Astrocyte (in vitro differentiated cells and primary cell): ENCODE results near the gene SGCD. TPM values are rescaled to one million over a fixed set of nuclear protein-coding genes. Genes with fewer than 3 reads are reported as not detected.

ENCODE experiments used
- DNase-seq: peaks from one replicate; pipeline ENCODE4 v3.0.0-alpha.2; 2010; ENCODE audit warnings: low read depth
- FAIRE-seq: peaks from 2 replicates; lab custom pipeline; 2011; peaks lifted over from hg19 to GRCh38; lab: Jason Lieb, UNC
- H2AFZ ChIP-seq: 2 replicates; pipeline ENCODE4 v1.6.0; 2012; ENCODE audit warnings: low read depth, low read length, inconsistent platforms
- H3K27ac ChIP-seq: 2 replicates; pipeline ENCODE4 v1.5.1; 2011; ENCODE audit warnings: low read depth, low read length, inconsistent platforms
- H3K27me3 ChIP-seq: 2 replicates; pipeline ENCODE4 v1.6.0; 2011; ENCODE audit warnings: low read length, inconsistent platforms; ENCODE audit not compliant: insufficient read depth
- H3K36me3 ChIP-seq: 2 replicates; pipeline ENCODE4 v1.5.1; 2011; ENCODE audit warnings: low read length, inconsistent platforms; ENCODE audit not compliant: insufficient read depth
- H3K4me1 ChIP-seq: 2 replicates; pipeline ENCODE4 v1.5.1; 2011; ENCODE audit warnings: low read length, inconsistent platforms; ENCODE audit not compliant: insufficient read depth
- H3K4me2 ChIP-seq: 2 replicates; pipeline ENCODE4 v1.6.0; 2012; ENCODE audit warnings: low read length, inconsistent platforms
- H3K4me3 ChIP-seq: 2 replicates; pipeline ENCODE4 v1.5.1; 2011; ENCODE audit warnings: low read depth, mild to moderate bottlenecking, low read length, inconsistent platforms; ENCODE audit not compliant: insufficient read depth
- H3K79me2 ChIP-seq: 2 replicates; pipeline ENCODE4 v1.6.0; 2012; ENCODE audit warnings: mild to moderate bottlenecking, low read length, inconsistent platforms; ENCODE audit not compliant: insufficient read depth
- H3K9ac ChIP-seq: 2 replicates; pipeline ENCODE4 v1.6.0; 2012; ENCODE audit warnings: mild to moderate bottlenecking, low read length, inconsistent platforms
- H3K9me3 ChIP-seq: 2 replicates; pipeline ENCODE4 v1.5.1; 2012; ENCODE audit warnings: low read depth, mild to moderate bottlenecking, low read length, inconsistent platforms; ENCODE audit not compliant: insufficient read depth
- H4K20me1 ChIP-seq: 2 replicates; pipeline ENCODE4 v1.6.0; 2012; ENCODE audit warnings: low read length, inconsistent platforms; ENCODE audit not compliant: insufficient read depth
- H3K27ac Mint-ChIP-seq: one replicate; pipeline ENCODE4 v1.8.0; 2021; ENCODE audit warnings: mild to moderate bottlenecking, mixed read lengths; ENCODE audit not compliant: unreplicated experiment
- H3K27me3 Mint-ChIP-seq: one replicate; pipeline ENCODE4 v1.8.0; 2021; ENCODE audit warnings: low read depth, mixed read lengths; ENCODE audit not compliant: unreplicated experiment
- H3K36me3 Mint-ChIP-seq: one replicate; pipeline ENCODE4 v1.8.0; 2021; ENCODE audit warnings: low read depth, mixed read lengths; ENCODE audit not compliant: unreplicated experiment
- H3K4me1 Mint-ChIP-seq: one replicate; pipeline ENCODE4 v1.8.0; 2021; ENCODE audit warnings: low read depth, mixed read lengths; ENCODE audit not compliant: unreplicated experiment
- H3K4me3 Mint-ChIP-seq: one replicate; pipeline ENCODE4 v1.8.0; 2021; ENCODE audit warnings: mild to moderate bottlenecking, moderate library complexity, mixed read lengths; ENCODE audit not compliant: unreplicated experiment
- H3K9me3 Mint-ChIP-seq: one replicate; pipeline ENCODE4 v1.8.0; 2021; ENCODE audit warnings: mild to moderate bottlenecking, mixed read lengths; ENCODE audit not compliant: unreplicated experiment
- EZH2 ChIP-seq: IDR thresholded peaks from 2 replicates; pipeline ENCODE4 v1.6.1; 2012; ENCODE audit warnings: mild to moderate bottlenecking, low read length, inconsistent platforms; ENCODE audit not compliant: insufficient read depth
- total RNA-seq: library from RNA; stranded (reverse); gene quantifications from 2 replicates; pipeline ENCODE4 v1.2.1, GENCODE V29; 2021
- TF ChIP-seq, protein P1 (sequence below): IDR thresholded peaks from 2 replicates; pipeline ENCODE4 v1.5.1; 2011; ENCODE audit warnings: low read depth, mild to moderate bottlenecking, inconsistent platforms, low read length, moderate library complexity; ENCODE audit not compliant: insufficient read depth

The SGCD gene
- total RNA-seq, 1 donor from 2014 or later, result 2.9 TPM

DNA sequence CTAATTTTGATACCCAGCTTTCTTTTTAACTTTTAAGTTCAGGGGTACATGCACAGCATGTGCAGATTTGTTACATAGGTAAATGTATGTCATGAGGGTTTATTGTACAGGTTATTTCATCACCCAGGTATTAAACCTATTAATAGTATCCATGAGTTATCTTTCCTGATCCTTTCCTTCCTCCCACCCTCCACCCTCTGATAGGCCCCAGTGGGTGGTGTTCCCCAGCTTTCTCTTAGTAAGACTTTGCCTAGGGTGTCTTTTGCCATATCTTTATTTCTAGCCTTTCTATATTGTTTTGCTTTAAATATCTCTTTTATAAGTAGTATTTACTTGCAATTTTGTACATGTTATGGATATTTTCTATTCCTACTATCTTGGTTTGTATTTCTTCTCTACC, 243.7 kb downstream of the SGCD start:
- no peak overlapping the region for H3K4me2 ChIP-seq
- H3K27me3 Mint-ChIP-seq, result no peaks in the 10 kb centered on the region
- no peak overlapping the region for H2AFZ ChIP-seq
- no peaks in the 10 kb centered on the region for H3K4me1 ChIP-seq
- no peaks in the 10 kb centered on the region for H3K9me3 Mint-ChIP-seq
- H3K4me3 Mint-ChIP-seq, result no peak overlapping the region
- DNase-seq, result no peak
- H3K79me2 ChIP-seq, result no peaks in the 10 kb centered on the region
- TF ChIP-seq, protein P1, sequence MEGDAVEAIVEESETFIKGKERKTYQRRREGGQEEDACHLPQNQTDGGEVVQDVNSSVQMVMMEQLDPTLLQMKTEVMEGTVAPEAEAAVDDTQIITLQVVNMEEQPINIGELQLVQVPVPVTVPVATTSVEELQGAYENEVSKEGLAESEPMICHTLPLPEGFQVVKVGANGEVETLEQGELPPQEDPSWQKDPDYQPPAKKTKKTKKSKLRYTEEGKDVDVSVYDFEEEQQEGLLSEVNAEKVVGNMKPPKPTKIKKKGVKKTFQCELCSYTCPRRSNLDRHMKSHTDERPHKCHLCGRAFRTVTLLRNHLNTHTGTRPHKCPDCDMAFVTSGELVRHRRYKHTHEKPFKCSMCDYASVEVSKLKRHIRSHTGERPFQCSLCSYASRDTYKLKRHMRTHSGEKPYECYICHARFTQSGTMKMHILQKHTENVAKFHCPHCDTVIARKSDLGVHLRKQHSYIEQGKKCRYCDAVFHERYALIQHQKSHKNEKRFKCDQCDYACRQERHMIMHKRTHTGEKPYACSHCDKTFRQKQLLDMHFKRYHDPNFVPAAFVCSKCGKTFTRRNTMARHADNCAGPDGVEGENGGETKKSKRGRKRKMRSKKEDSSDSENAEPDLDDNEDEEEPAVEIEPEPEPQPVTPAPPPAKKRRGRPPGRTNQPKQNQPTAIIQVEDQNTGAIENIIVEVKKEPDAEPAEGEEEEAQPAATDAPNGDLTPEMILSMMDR, result no peak
- no peak for TF ChIP-seq EZH2
- peaks cover 5% of the 10 kb centered on the region for H3K4me1 Mint-ChIP-seq
- no peak overlapping the region for H3K27ac Mint-ChIP-seq
- no peaks in the 10 kb centered on the region for H3K36me3 ChIP-seq
- H3K27me3 ChIP-seq, result no peaks in the 10 kb centered on the region
- no peak for FAIRE-seq
- H3K9me3 ChIP-seq, result no peaks in the 10 kb centered on the region
- no peaks in the 10 kb centered on the region for H4K20me1 ChIP-seq
- H3K27ac ChIP-seq, result no peak overlapping the region
- no peak overlapping the region for H3K9ac ChIP-seq
- no peaks in the 10 kb centered on the region for H3K36me3 Mint-ChIP-seq
- H3K4me3 ChIP-seq, result no peak overlapping the region

DNA sequence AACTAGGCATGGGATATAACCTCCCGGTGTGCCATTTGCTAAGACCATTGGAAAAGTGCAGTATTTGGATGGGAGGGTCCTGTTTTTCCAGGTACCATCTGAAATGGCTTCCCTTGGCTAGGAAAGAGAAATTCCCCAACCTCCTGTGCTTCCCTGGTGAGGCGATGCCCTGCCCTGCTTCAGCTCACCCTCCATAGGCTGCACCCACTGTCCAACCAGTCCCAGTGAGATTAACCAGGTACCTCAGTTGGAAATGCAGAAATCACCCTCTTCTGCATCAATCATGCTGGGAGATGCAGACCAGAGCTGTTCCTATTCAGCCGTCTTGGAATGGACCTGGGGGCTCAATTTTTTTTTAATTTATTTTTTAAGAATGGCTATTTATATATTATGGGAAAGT, 254.8 kb downstream of the SGCD start:
- no peak overlapping the region for H3K4me3 ChIP-seq
- Mint-ChIP-seq H3K36me3 (no peaks in the 10 kb centered on the region), H3K4me1 (peaks cover 2% of the 10 kb centered on the region), H3K27me3 (no peaks in the 10 kb centered on the region), H3K27ac (no peak overlapping the region), H3K4me3 (no peak overlapping the region), H3K9me3 (peaks cover 9% of the 10 kb centered on the region)
- H3K27ac ChIP-seq, result no peak overlapping the region
- FAIRE-seq (no peak), DNase-seq (no peak)
- H4K20me1 ChIP-seq, result no peaks in the 10 kb centered on the region
- no peak overlapping the region for H3K9ac ChIP-seq
- H3K36me3 ChIP-seq, result no peaks in the 10 kb centered on the region
- no peak overlapping the region for H2AFZ ChIP-seq
- H3K4me2 ChIP-seq, result no peak overlapping the region
- TF ChIP-seq EZH2, result no peak
- TF ChIP-seq, protein P1, result no peak
- H3K79me2 ChIP-seq, result no peaks in the 10 kb centered on the region
- H3K9me3 ChIP-seq, result no peaks in the 10 kb centered on the region
- H3K27me3 ChIP-seq, result no peaks in the 10 kb centered on the region
- no peaks in the 10 kb centered on the region for H3K4me1 ChIP-seq

DNA sequence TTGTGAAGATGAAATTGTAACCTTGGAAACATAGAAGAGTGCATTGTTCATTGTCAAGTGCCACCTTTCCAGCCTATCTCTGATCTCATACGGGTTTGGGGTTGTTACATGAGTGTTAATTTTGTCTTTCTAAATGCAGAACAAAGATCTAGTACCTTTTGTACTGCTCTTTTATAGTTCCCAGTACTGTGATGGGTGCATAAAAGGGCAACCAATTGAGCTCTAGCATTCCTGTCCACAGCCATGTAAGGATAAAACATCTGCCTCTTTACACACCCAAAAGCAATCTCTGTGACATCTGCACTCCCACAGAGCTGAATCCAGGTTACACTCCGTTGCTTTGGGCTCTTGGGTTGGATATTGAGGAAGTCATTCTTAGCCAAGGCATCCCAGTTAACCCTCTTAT, 255.2 kb downstream of the SGCD start:
- Histone ChIP-seq H3K4me2 (no peak overlapping the region), H3K4me3 (no peak overlapping the region), H3K4me1 (no peaks in the 10 kb centered on the region), H3K9me3 (no peaks in the 10 kb centered on the region), H3K27ac (no peak overlapping the region), H4K20me1 (no peaks in the 10 kb centered on the region), H3K27me3 (no peaks in the 10 kb centered on the region), H3K36me3 (no peaks in the 10 kb centered on the region), H3K9ac (no peak overlapping the region), H2AFZ (no peak overlapping the region), H3K79me2 (no peaks in the 10 kb centered on the region)
- Mint-ChIP-seq H3K27ac (no peak overlapping the region), H3K4me3 (no peak overlapping the region), H3K27me3 (no peaks in the 10 kb centered on the region), H3K4me1 (peaks cover 5% of the 10 kb centered on the region), H3K36me3 (no peaks in the 10 kb centered on the region), H3K9me3 (peaks cover 9% of the 10 kb centered on the region)
- no peak for DNase-seq
- no peak for FAIRE-seq
- TF ChIP-seq, protein P1, result no peak
- TF ChIP-seq EZH2, result no peak
